Choroid plexus epithelial cell (primary cell): ENCODE measurements around the gene ADARB1.

Source experiments
- DNase-seq: peaks from one replicate; pipeline ENCODE4 v3.0.0-alpha.2; 2010; ENCODE audit warnings: low read depth
- H3K4me3 ChIP-seq: 2 replicates; pipeline ENCODE4 v1.5.1; 2011; ENCODE audit warnings: low read depth, mild to moderate bottlenecking, control low read depth, low read length, moderate library complexity
- TF ChIP-seq, protein P1 (sequence below): conservative IDR thresholded peaks from 2 replicates; pipeline ENCODE4 v1.5.1; 2011; ENCODE audit warnings: low read depth, mild to moderate bottlenecking, control low read depth, inconsistent platforms, low read length, moderate library complexity

ADARB1 gene

DNA sequence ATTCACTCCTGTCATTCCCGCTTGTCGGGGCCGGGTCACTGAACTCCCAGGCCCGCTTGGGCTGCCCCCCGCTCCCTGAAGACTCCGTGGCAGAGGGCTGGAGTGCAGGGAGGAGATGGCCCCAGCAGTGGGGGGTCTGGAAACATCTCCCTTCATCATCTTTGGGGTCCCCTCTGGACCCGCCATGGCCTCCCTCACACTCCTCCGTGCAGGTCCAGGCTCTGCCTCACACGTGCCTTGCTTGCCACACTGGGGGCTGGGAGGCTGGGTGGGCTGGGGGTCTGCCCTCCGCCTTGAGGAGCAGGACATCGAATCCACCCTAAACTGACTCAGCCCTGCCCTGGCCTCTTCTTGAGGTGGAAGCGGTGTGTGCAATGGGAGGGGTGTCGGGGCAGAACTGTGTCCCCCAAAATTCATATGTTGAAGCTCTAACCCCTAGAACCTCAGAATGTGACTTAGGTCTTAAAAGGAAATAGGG is 178.1 kb downstream of the ADARB1 start:
- no peak for DNase-seq
- TF ChIP-seq, protein P1, sequence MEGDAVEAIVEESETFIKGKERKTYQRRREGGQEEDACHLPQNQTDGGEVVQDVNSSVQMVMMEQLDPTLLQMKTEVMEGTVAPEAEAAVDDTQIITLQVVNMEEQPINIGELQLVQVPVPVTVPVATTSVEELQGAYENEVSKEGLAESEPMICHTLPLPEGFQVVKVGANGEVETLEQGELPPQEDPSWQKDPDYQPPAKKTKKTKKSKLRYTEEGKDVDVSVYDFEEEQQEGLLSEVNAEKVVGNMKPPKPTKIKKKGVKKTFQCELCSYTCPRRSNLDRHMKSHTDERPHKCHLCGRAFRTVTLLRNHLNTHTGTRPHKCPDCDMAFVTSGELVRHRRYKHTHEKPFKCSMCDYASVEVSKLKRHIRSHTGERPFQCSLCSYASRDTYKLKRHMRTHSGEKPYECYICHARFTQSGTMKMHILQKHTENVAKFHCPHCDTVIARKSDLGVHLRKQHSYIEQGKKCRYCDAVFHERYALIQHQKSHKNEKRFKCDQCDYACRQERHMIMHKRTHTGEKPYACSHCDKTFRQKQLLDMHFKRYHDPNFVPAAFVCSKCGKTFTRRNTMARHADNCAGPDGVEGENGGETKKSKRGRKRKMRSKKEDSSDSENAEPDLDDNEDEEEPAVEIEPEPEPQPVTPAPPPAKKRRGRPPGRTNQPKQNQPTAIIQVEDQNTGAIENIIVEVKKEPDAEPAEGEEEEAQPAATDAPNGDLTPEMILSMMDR, result no peak
- no peak overlapping the region for H3K4me3 ChIP-seq

- no peak overlapping the region for H3K4me3 ChIP-seq
- peak; percentile 23 for DNase-seq
- TF ChIP-seq, protein P1, result no peak
These were observed 178.8 kb downstream of the ADARB1 start for GRCh38 chr21:45253180-45253579.

DNA sequence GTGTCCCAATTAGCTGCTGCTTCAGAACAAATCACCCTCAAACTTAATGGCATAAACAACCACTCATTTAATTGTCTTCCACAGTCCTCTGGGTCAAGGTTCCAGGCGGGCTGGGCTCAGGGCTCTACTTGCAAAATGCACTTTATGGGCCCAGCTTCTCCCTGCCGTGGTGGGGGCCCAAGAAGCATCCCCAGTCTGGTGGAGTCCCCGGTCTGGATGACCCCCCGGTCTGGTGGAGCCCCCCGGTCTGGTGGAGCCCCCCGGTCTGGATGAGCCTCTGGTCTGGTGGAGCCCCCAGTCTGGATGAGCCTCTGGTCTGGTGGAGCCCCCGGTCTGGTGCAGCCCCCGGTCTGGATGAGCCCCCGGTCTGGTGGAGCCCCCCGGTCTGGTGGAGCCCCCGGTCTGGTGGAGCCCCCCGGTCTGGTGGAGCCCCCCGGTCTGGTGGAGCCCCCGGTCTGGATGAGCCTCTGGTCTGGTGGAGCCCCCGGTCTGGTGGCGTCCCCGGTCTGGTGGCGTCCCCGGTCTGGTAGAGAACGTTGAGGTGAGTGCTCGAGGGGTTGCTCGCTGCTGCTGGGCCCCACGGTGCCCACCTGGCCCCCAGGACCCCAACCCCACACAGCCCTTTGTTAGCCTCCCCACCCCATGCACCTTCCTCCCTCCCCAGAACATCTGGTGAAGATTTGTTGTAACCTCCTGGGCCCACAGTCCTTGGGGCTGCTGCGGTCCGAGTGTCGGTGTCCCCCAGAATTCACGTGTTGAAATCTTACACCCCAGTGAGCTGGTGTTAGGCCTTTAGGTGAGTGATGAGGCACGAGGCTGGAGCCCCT is 179.5 kb downstream of the ADARB1 start:
- no peak for DNase-seq
- TF ChIP-seq, protein P1, result no peak

GRCh38 chr21:45254460-45254930 is 180.1 kb downstream of the ADARB1 start:
- DNase-seq, result no peak
- H3K4me3 ChIP-seq, result no peak overlapping the region
- TF ChIP-seq, protein P1, result no peak

More for the DNA sequence above, 179.5 kb downstream of the ADARB1 start:
- H3K4me3 ChIP-seq, result no peak overlapping the region

- no peak for DNase-seq
- TF ChIP-seq, protein P1, result no peak
- H3K4me3 ChIP-seq, result no peak overlapping the region
These were observed 181.1 kb downstream of the ADARB1 start for GRCh38 chr21:45255381-45256020.

- TF ChIP-seq, protein P1, result no peak
These were observed 181.9 kb downstream of the ADARB1 start for GRCh38 chr21:45256021-45256911.

More at GRCh38 chr21:45256021-45256911, 181.9 kb downstream of the ADARB1 start:
- H3K4me3 ChIP-seq, result no peak overlapping the region
- DNase-seq, result no peak
